ENCODE results near the gene GXYLT2. TPM values are rescaled to one million over a fixed set of nuclear protein-coding genes. Genes with fewer than 3 reads are reported as not detected.
"Not testable (repeated sequence)": the region's sequence is repeated elsewhere in the genome, so short reads cannot be mapped to it uniquely, and the experiment has no call there.

GXYLT2 gene
- total and polyA plus RNA-seq, 5 donors from 2014 or later = 0.06 to 0.25 (median 0.10) TPM; not detected in 1

- Histone ChIP-seq H3K9me3 (ENCODE audit: control insufficient read depth in 2 of 2, low read length in 2 of 2) (no peaks in the 10 kb centered on the region), H3K4me3 (ENCODE audit: low read depth, low read length) (no peak overlapping the region), H3K4me1 (ENCODE audit: control insufficient read depth, insufficient read depth, low read length, poor library complexity, severe bottlenecking) (no peaks in the 10 kb centered on the region), H3K36me3 (ENCODE audit: control insufficient read depth, insufficient read depth, low read length) (no peaks in the 10 kb centered on the region), H3K27me3 (ENCODE audit: control insufficient read depth, insufficient read depth, low read length) (no peaks in the 10 kb centered on the region), H3K27ac (ENCODE audit: insufficient read depth, low read length, poor library complexity, severe bottlenecking) (no peak overlapping the region)
- Mint-ChIP-seq H3K9me3 (peaks cover 0 to 1% (median 0%) of the 10 kb centered on the region in 7 donors), H3K4me3 (no peak overlapping the region), H3K27me3 (peaks cover 20% of the 10 kb centered on the region), H3K27ac (no peak overlapping the region), H3K36me3 (no peaks in the 10 kb centered on the region), H3K4me1 (no peaks in the 10 kb centered on the region)
- DNase-seq = peak in 1 of 3 donors; percentile 19
- no peak for ATAC-seq (ENCODE audit: low read depth in 2 of 2)
These were observed 36.2 kb downstream of the GXYLT2 start for GRCh38 chr3:72924055-72924454.

GRCh38 chr3:72928781-72929735 lies 41.2 kb downstream of the GXYLT2 start:
- H3K36me3 ChIP-seq (ENCODE audit: control insufficient read depth, insufficient read depth, low read length); DNase-seq; H3K4me1 Mint-ChIP-seq; H3K4me1 ChIP-seq (ENCODE audit: control insufficient read depth, insufficient read depth, low read length, poor library complexity, severe bottlenecking); H3K9me3 ChIP-seq (ENCODE audit: control insufficient read depth in 2 of 2, low read length in 2 of 2); H3K27ac ChIP-seq (ENCODE audit: insufficient read depth, low read length, poor library complexity, severe bottlenecking); H3K4me3 ChIP-seq (ENCODE audit: low read depth, low read length); H3K4me3 Mint-ChIP-seq; H3K9me3 Mint-ChIP-seq; H3K36me3 Mint-ChIP-seq; ATAC-seq (ENCODE audit: low read depth in 2 of 2); H3K27ac Mint-ChIP-seq; H3K27me3 ChIP-seq (ENCODE audit: control insufficient read depth, insufficient read depth, low read length): not testable (repeated sequence)
- H3K27me3 Mint-ChIP-seq = peaks cover 25% of the 10 kb centered on the region

- Mint-ChIP-seq H3K4me3 (no peak overlapping the region), H3K4me1 (no peaks in the 10 kb centered on the region), H3K9me3 (peaks cover 0 to 1% (median 0%) of the 10 kb centered on the region in 7 donors), H3K27me3 (peaks cover 29% of the 10 kb centered on the region), H3K36me3 (no peaks in the 10 kb centered on the region), H3K27ac (no peak overlapping the region)
- Histone ChIP-seq H3K4me3 (ENCODE audit: low read depth, low read length) (no peak overlapping the region), H3K27me3 (ENCODE audit: control insufficient read depth, insufficient read depth, low read length) (peaks cover 9% of the 10 kb centered on the region), H3K36me3 (ENCODE audit: control insufficient read depth, insufficient read depth, low read length) (no peaks in the 10 kb centered on the region), H3K9me3 (ENCODE audit: control insufficient read depth in 2 of 2, low read length in 2 of 2) (no peaks in the 10 kb centered on the region), H3K4me1 (ENCODE audit: control insufficient read depth, insufficient read depth, low read length, poor library complexity, severe bottlenecking) (no peaks in the 10 kb centered on the region), H3K27ac (ENCODE audit: insufficient read depth, low read length, poor library complexity, severe bottlenecking) (no peak overlapping the region)
- ATAC-seq (ENCODE audit: low read depth in 2 of 2) = no peak
- no peak for DNase-seq
These were observed 42.9 kb downstream of the GXYLT2 start for GRCh38 chr3:72930754-72931153.

DNA sequence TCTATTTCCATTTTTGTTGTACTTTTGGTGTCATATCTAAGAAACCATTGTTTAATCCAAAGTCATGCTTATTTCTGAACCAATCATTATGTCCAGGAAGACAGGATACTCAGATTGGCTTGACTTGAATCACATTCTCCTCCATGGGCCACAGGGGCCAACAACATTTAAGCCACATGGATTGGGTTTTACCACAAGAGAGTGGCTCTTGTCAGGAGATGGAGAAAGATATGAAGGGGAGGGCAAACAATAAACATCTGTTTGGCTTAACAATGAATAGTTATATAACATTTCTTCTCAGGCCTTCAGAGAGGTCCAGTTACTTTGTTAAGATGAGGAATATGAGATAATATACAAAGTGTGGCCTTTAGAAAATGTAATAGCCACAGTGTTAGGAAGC lies 44.6 kb downstream of the GXYLT2 start:
- H3K27me3 Mint-ChIP-seq = peaks cover 34% of the 10 kb centered on the region

DNA sequence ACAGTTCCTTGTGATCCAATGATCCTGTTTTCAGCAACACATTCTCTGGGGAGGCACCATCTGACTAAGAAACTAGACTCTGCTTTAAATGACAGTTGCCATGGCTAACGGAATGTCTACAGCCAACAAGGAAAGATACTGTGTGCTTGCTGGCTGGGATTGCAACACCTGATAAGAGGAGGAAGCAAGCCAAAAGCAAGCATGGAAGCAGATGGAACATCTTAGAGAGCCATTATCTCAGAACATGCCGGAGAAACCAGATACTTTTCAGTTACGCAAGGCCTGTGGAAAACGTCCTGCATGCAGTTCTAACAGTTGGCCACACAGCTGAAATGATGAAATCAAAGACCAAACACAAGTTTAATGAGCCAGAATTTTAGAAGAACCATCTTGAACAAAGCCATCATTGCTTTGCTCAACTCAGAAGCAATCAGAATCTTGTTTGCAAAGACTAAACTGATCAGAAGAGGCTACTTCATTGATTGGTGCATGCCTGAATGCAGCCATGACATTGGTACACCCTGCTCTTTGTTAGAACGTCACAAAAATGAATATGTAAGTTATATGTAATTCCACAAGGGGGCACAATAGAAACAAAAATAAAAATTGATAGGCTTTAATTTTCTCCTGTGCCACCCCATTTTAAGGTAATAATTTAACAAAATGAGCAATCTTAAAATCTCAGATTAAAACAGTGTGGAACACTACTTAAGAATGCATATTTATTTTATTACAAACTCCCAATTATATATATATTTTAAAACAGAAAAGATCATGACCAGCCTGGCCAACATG lies 50.8 kb downstream of the GXYLT2 start:
- DNase-seq (peak; percentile 12 to 75 (median 64)), ATAC-seq (ENCODE audit: low read depth in 2 of 2) (peak; percentile 85 to 87)
- no peaks in the 10 kb centered on the region for H3K36me3 ChIP-seq (ENCODE audit: control insufficient read depth, insufficient read depth, low read length)
- no peak overlapping the region for H3K4me3 ChIP-seq (ENCODE audit: low read depth, low read length)
- no peaks in the 10 kb centered on the region for H3K4me1 ChIP-seq (ENCODE audit: control insufficient read depth, insufficient read depth, low read length, poor library complexity, severe bottlenecking)
- H3K9me3 Mint-ChIP-seq = peaks cover 0 to 2% (median 0%) of the 10 kb centered on the region in 7 donors
- no peak overlapping the region for H3K27ac ChIP-seq (ENCODE audit: insufficient read depth, low read length, poor library complexity, severe bottlenecking)
- H3K27me3 ChIP-seq (ENCODE audit: control insufficient read depth, insufficient read depth, low read length) = peaks cover 14% of the 10 kb centered on the region
- peaks cover 0 to 1% (median 0%) of the 10 kb centered on the region in 4 donors for H3K4me1 Mint-ChIP-seq
- peaks cover 45% of the 10 kb centered on the region for H3K27me3 Mint-ChIP-seq
- H3K27ac Mint-ChIP-seq = no peak overlapping the region
- H3K4me3 Mint-ChIP-seq = no peak overlapping the region
- H3K36me3 Mint-ChIP-seq = no peaks in the 10 kb centered on the region
- H3K9me3 ChIP-seq (ENCODE audit: control insufficient read depth in 2 of 2, low read length in 2 of 2) = no peaks in the 10 kb centered on the region

More for the DNA sequence above, 44.6 kb downstream of the GXYLT2 start:
- peaks cover 13% of the 10 kb centered on the region for H3K27me3 ChIP-seq (ENCODE audit: control insufficient read depth, insufficient read depth, low read length)
- no peak overlapping the region for H3K27ac ChIP-seq (ENCODE audit: insufficient read depth, low read length, poor library complexity, severe bottlenecking)
- no peaks in the 10 kb centered on the region for H3K9me3 ChIP-seq (ENCODE audit: control insufficient read depth in 2 of 2, low read length in 2 of 2)
- peaks cover 0 to 1% (median 0%) of the 10 kb centered on the region in 7 donors for H3K9me3 Mint-ChIP-seq
- no peak for DNase-seq
- no peaks in the 10 kb centered on the region for H3K36me3 ChIP-seq (ENCODE audit: control insufficient read depth, insufficient read depth, low read length)
- H3K36me3 Mint-ChIP-seq = no peaks in the 10 kb centered on the region
- no peak for ATAC-seq (ENCODE audit: low read depth in 2 of 2)
- no peaks in the 10 kb centered on the region for H3K4me1 Mint-ChIP-seq
- no peaks in the 10 kb centered on the region for H3K4me1 ChIP-seq (ENCODE audit: control insufficient read depth, insufficient read depth, low read length, poor library complexity, severe bottlenecking)
- no peak overlapping the region for H3K27ac Mint-ChIP-seq
- no peak overlapping the region for H3K4me3 ChIP-seq (ENCODE audit: low read depth, low read length)
- no peak overlapping the region for H3K4me3 Mint-ChIP-seq

- Mint-ChIP-seq H3K9me3 (peaks cover 0 to 2% (median 0%) of the 10 kb centered on the region in 7 donors), H3K4me3 (no peak overlapping the region), H3K4me1 (peaks cover 0 to 4% (median under 1%) of the 10 kb centered on the region in 4 donors), H3K27me3 (peaks cover 28% of the 10 kb centered on the region), H3K27ac (no peak overlapping the region), H3K36me3 (no peaks in the 10 kb centered on the region)
- Histone ChIP-seq H3K27ac (ENCODE audit: insufficient read depth, low read length, poor library complexity, severe bottlenecking) (no peak overlapping the region), H3K27me3 (ENCODE audit: control insufficient read depth, insufficient read depth, low read length) (peaks cover 5% of the 10 kb centered on the region), H3K36me3 (ENCODE audit: control insufficient read depth, insufficient read depth, low read length) (no peaks in the 10 kb centered on the region), H3K4me1 (ENCODE audit: control insufficient read depth, insufficient read depth, low read length, poor library complexity, severe bottlenecking) (no peaks in the 10 kb centered on the region), H3K9me3 (ENCODE audit: control insufficient read depth in 2 of 2, low read length in 2 of 2) (no peaks in the 10 kb centered on the region), H3K4me3 (ENCODE audit: low read depth, low read length) (no peak overlapping the region)
- no peak for DNase-seq
- ATAC-seq (ENCODE audit: low read depth in 2 of 2) = no peak
These were observed 53.4 kb downstream of the GXYLT2 start for GRCh38 chr3:72941245-72941644.

DNA sequence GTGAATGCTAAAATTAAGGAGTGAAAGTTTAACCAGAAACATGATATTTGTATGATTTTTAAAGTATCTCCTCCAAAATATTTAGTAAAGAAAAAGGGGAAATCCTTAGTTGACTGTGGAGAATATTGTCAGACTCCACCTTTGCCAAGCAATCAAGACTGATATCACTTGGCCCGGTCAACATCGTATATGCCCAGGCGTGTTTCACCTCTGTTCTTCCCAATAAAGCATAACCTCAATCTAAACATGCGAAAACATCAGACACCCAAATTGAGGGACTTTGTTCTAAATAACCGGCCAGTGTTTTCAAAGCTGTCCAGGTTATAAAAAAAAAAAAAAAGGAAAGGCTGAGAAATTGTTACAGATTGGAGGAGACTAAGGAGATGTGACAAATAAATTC lies 54.6 kb downstream of the GXYLT2 start:
- Mint-ChIP-seq H3K4me3 (no peak overlapping the region), H3K36me3 (no peaks in the 10 kb centered on the region), H3K27ac (no peak overlapping the region), H3K4me1 (peaks cover 0 to 4% (median under 1%) of the 10 kb centered on the region in 4 donors), H3K27me3 (peaks cover 20% of the 10 kb centered on the region), H3K9me3 (peaks cover 0 to 2% (median 0%) of the 10 kb centered on the region in 7 donors)
- H3K36me3 ChIP-seq (ENCODE audit: control insufficient read depth, insufficient read depth, low read length) = no peaks in the 10 kb centered on the region
- H3K27ac ChIP-seq (ENCODE audit: insufficient read depth, low read length, poor library complexity, severe bottlenecking) = no peak overlapping the region
- no peaks in the 10 kb centered on the region for H3K4me1 ChIP-seq (ENCODE audit: control insufficient read depth, insufficient read depth, low read length, poor library complexity, severe bottlenecking)
- no peaks in the 10 kb centered on the region for H3K9me3 ChIP-seq (ENCODE audit: control insufficient read depth in 2 of 2, low read length in 2 of 2)
- DNase-seq (no peak), ATAC-seq (ENCODE audit: low read depth in 2 of 2) (no peak)
- peaks cover under 1% of the 10 kb centered on the region for H3K27me3 ChIP-seq (ENCODE audit: control insufficient read depth, insufficient read depth, low read length)
- H3K4me3 ChIP-seq (ENCODE audit: low read depth, low read length) = no peak overlapping the region

All from CD4-positive, CD25-positive, alpha-beta regulatory T cell (primary cell).